ENCODE results near the gene ANKRD17.

The ANKRD17 gene

GRCh38 chr4:73137121-73137520 is 121.5 kb downstream of the ANKRD17 start:
- no peak overlapping the region for H3K4me3 ChIP-seq (ENCODE audit: low read length)
- no peaks in the 10 kb centered on the region for H3K4me1 ChIP-seq (ENCODE audit: low read length)
- no peak overlapping the region for H3K4me2 ChIP-seq (ENCODE audit: low read depth, low read length)
- peaks cover 31% of the 10 kb centered on the region; the same call in 1 of the 2 replicates for H3K79me2 ChIP-seq (ENCODE audit: low read length)
- H3K9ac ChIP-seq (ENCODE audit: low read length) = no peak overlapping the region
- no peaks in the 10 kb centered on the region; the same call in 1 of the 2 replicates for H4K20me1 ChIP-seq (ENCODE audit: insufficient read depth, low read length)
- no peak overlapping the region for H2AFZ ChIP-seq (ENCODE audit: low read length)
- H3K27ac ChIP-seq (ENCODE audit: low read length) = no peak overlapping the region
- peaks cover 19% of the 10 kb centered on the region; the same call in 1 of the 2 replicates for H3K36me3 ChIP-seq (replicated peaks; ENCODE audit: insufficient read depth, low read length)
- H3K9me2 ChIP-seq (replicated peaks; ENCODE audit: insufficient read depth, low read length) = no peaks in the 10 kb centered on the region
- H3F3A ChIP-seq (ENCODE audit: insufficient read depth, low read length) = no peaks in the 10 kb centered on the region
- no peaks in the 10 kb centered on the region for H3K27me3 ChIP-seq (replicated peaks; ENCODE audit: insufficient read depth, low read length)
- no peaks in the 10 kb centered on the region for H3K9me3 ChIP-seq (replicated peaks; ENCODE audit: insufficient read depth, low read length)
- TF ChIP-seq CTCF (IDR thresholded peaks at IDR 0.05; ENCODE audit: low read length) (no peak), EZH2 (optimal IDR thresholded peaks at IDR 0.05; ENCODE audit: low read depth, low read length) (no peak), EZH2phosphoT487 (IDR thresholded peaks at IDR 0.05; ENCODE audit: low read length) (no peak)
- DNase-seq = no peak

- Histone ChIP-seq H3K9me2 (replicated peaks; ENCODE audit: insufficient read depth, low read length) (no peaks in the 10 kb centered on the region), H3K79me2 (ENCODE audit: low read length) (0 out of 2 replicates have a peak, but pooled peaks cover 21% of the 10 kb centered on the region), H3K27me3 (replicated peaks; ENCODE audit: insufficient read depth, low read length) (no peaks in the 10 kb centered on the region), H3F3A (ENCODE audit: insufficient read depth, low read length) (no peaks in the 10 kb centered on the region), H2AFZ (ENCODE audit: low read length) (no peak overlapping the region), H3K9me3 (replicated peaks; ENCODE audit: insufficient read depth, low read length) (no peaks in the 10 kb centered on the region), H3K9ac (ENCODE audit: low read length) (no peak overlapping the region), H3K4me3 (ENCODE audit: low read length) (no peak overlapping the region), H3K36me3 (replicated peaks; ENCODE audit: insufficient read depth, low read length) (peaks cover 12% of the 10 kb centered on the region; the same call in 1 of the 2 replicates), H3K4me1 (ENCODE audit: low read length) (no peaks in the 10 kb centered on the region), H4K20me1 (ENCODE audit: insufficient read depth, low read length) (no peaks in the 10 kb centered on the region; the same call in 1 of the 2 replicates), H3K27ac (ENCODE audit: low read length) (no peak overlapping the region), H3K4me2 (ENCODE audit: low read depth, low read length) (no peak overlapping the region)
- TF ChIP-seq CTCF (IDR thresholded peaks at IDR 0.05; ENCODE audit: low read length) (no peak), EZH2 (optimal IDR thresholded peaks at IDR 0.05; ENCODE audit: low read depth, low read length) (no peak), EZH2phosphoT487 (IDR thresholded peaks at IDR 0.05; ENCODE audit: low read length) (no peak)
- DNase-seq = no peak
Measured at GRCh38 chr4:73133784-73134183, 124.8 kb downstream of the ANKRD17 start.

GRCh38 chr4:73131281-73131680 is 127.3 kb downstream of the ANKRD17 start:
- Histone ChIP-seq H3K79me2 (ENCODE audit: low read length) (peaks cover 16% of the 10 kb centered on the region; the same call in 1 of the 2 replicates), H3K9ac (ENCODE audit: low read length) (no peak overlapping the region), H3K4me2 (ENCODE audit: low read depth, low read length) (no peak overlapping the region), H3K4me1 (ENCODE audit: low read length) (no peaks in the 10 kb centered on the region), H3K9me3 (replicated peaks; ENCODE audit: insufficient read depth, low read length) (no peaks in the 10 kb centered on the region), H3K27me3 (replicated peaks; ENCODE audit: insufficient read depth, low read length) (no peaks in the 10 kb centered on the region), H3K4me3 (ENCODE audit: low read length) (no peak overlapping the region), H3K36me3 (replicated peaks; ENCODE audit: insufficient read depth, low read length) (peaks cover 7% of the 10 kb centered on the region; the same call in 1 of the 2 replicates), H2AFZ (ENCODE audit: low read length) (no peak overlapping the region), H3F3A (ENCODE audit: insufficient read depth, low read length) (no peaks in the 10 kb centered on the region), H3K9me2 (replicated peaks; ENCODE audit: insufficient read depth, low read length) (no peaks in the 10 kb centered on the region), H4K20me1 (ENCODE audit: insufficient read depth, low read length) (no peaks in the 10 kb centered on the region), H3K27ac (ENCODE audit: low read length) (no peak overlapping the region)
- TF ChIP-seq EZH2phosphoT487 (IDR thresholded peaks at IDR 0.05; ENCODE audit: low read length) (no peak), CTCF (IDR thresholded peaks at IDR 0.05; ENCODE audit: low read length) (no peak), EZH2 (optimal IDR thresholded peaks at IDR 0.05; ENCODE audit: low read depth, low read length) (no peak)
- no peak for DNase-seq

Measured in MM.1S (cell line).